ENCODE results near the gene EFTUD2.
A peak's percentile ranks its signal among the peaks of the same experiment; 100 is the strongest.

EFTUD2 gene

GRCh38 chr17:44919411-44919810 lies 20.2 kb upstream of the EFTUD2 start:
- H3K36me3 Mint-ChIP-seq (ENCODE audit: low read depth): no peaks in the 10 kb centered on the region
- no peak for DNase-seq
- no peaks in the 10 kb centered on the region for H3K9me3 Mint-ChIP-seq
- H3K27ac Mint-ChIP-seq: no peak overlapping the region
- H3K4me1 Mint-ChIP-seq (ENCODE audit: low read depth): peaks cover 5% of the 10 kb centered on the region
- no peak overlapping the region for H3K4me3 Mint-ChIP-seq
- peaks cover 30% of the 10 kb centered on the region for H3K27me3 Mint-ChIP-seq

GRCh38 chr17:44918006-44918405 lies 18.8 kb upstream of the EFTUD2 start:
- H3K9me3 Mint-ChIP-seq: no peaks in the 10 kb centered on the region
- H3K27me3 Mint-ChIP-seq: peaks cover 40% of the 10 kb centered on the region
- no peak overlapping the region for H3K4me3 Mint-ChIP-seq
- peaks cover 5% of the 10 kb centered on the region for H3K4me1 Mint-ChIP-seq (ENCODE audit: low read depth)
- no peak overlapping the region for H3K27ac Mint-ChIP-seq
- no peaks in the 10 kb centered on the region for H3K36me3 Mint-ChIP-seq (ENCODE audit: low read depth)
- no peak for DNase-seq

GRCh38 chr17:44917456-44917855 lies 18.2 kb upstream of the EFTUD2 start:
- no peak overlapping the region for H3K27ac Mint-ChIP-seq
- H3K36me3 Mint-ChIP-seq (ENCODE audit: low read depth): no peaks in the 10 kb centered on the region
- H3K9me3 Mint-ChIP-seq: no peaks in the 10 kb centered on the region
- H3K27me3 Mint-ChIP-seq: peaks cover 40% of the 10 kb centered on the region
- DNase-seq: no peak
- peaks cover 5% of the 10 kb centered on the region for H3K4me1 Mint-ChIP-seq (ENCODE audit: low read depth)
- no peak overlapping the region for H3K4me3 Mint-ChIP-seq

GRCh38 chr17:44916781-44917241 lies 17.6 kb upstream of the EFTUD2 start:
- peaks cover 42% of the 10 kb centered on the region for H3K27me3 Mint-ChIP-seq
- no peaks in the 10 kb centered on the region for H3K36me3 Mint-ChIP-seq (ENCODE audit: low read depth)
- no peak overlapping the region for H3K4me3 Mint-ChIP-seq
- H3K9me3 Mint-ChIP-seq: no peaks in the 10 kb centered on the region
- peaks cover 5% of the 10 kb centered on the region for H3K4me1 Mint-ChIP-seq (ENCODE audit: low read depth)
- no peak overlapping the region for H3K27ac Mint-ChIP-seq
- DNase-seq: no peak

GRCh38 chr17:44915862-44916780 lies 16.9 kb upstream of the EFTUD2 start:
- Mint-ChIP-seq H3K36me3 (ENCODE audit: low read depth) (no peaks in the 10 kb centered on the region), H3K27me3 (peaks cover 41% of the 10 kb centered on the region), H3K9me3 (no peaks in the 10 kb centered on the region), H3K4me1 (ENCODE audit: low read depth) (peaks cover 5% of the 10 kb centered on the region), H3K27ac (no peak overlapping the region), H3K4me3 (no peak overlapping the region)
- DNase-seq: no peak

GRCh38 chr17:44915321-44915726 lies 16.1 kb upstream of the EFTUD2 start, which contains the start of gene GFAP:
Gene GFAP (minus strand): TSS chr17:44915500. CDS start chr17:44915486, 14 bp downstream.
- Mint-ChIP-seq H3K9me3 (no peaks in the 10 kb centered on the region), H3K27ac (no peak within 1 kb of the TSS), H3K36me3 (ENCODE audit: low read depth) (no peaks in the 10 kb centered on the region), H3K4me1 (ENCODE audit: low read depth) (peaks cover 11% of the 10 kb centered on the region), H3K4me3 (no peak within 1 kb of the TSS), H3K27me3 (peaks cover 41% of the 10 kb centered on the region)
- no peak for DNase-seq

GRCh38 chr17:44914698-44915271 lies 15.5 kb upstream of the EFTUD2 start:
- Mint-ChIP-seq H3K4me3 (no peak overlapping the region), H3K4me1 (ENCODE audit: low read depth) (peaks cover 6% of the 10 kb centered on the region), H3K27me3 (peaks cover 39% of the 10 kb centered on the region), H3K36me3 (ENCODE audit: low read depth) (no peaks in the 10 kb centered on the region), H3K9me3 (no peaks in the 10 kb centered on the region), H3K27ac (no peak overlapping the region)
- DNase-seq: no peak

GRCh38 chr17:44914148-44914547 lies 14.9 kb upstream of the EFTUD2 start:
- Mint-ChIP-seq H3K36me3 (ENCODE audit: low read depth) (no peaks in the 10 kb centered on the region), H3K9me3 (no peaks in the 10 kb centered on the region), H3K27me3 (peaks cover 39% of the 10 kb centered on the region), H3K4me3 (no peak overlapping the region), H3K4me1 (ENCODE audit: low read depth) (peaks cover 6% of the 10 kb centered on the region), H3K27ac (no peak overlapping the region)
- DNase-seq: no peak

GRCh38 chr17:44913676-44914075 lies 14.4 kb upstream of the EFTUD2 start:
- Mint-ChIP-seq H3K9me3 (no peaks in the 10 kb centered on the region), H3K27me3 (peaks cover 39% of the 10 kb centered on the region), H3K36me3 (ENCODE audit: low read depth) (no peaks in the 10 kb centered on the region), H3K27ac (no peak overlapping the region), H3K4me3 (no peak overlapping the region), H3K4me1 (ENCODE audit: low read depth) (peaks cover 6% of the 10 kb centered on the region)
- DNase-seq: no peak

GRCh38 chr17:44912763-44913544 lies 13.7 kb upstream of the EFTUD2 start:
- H3K27ac Mint-ChIP-seq: no peak overlapping the region
- no peaks in the 10 kb centered on the region for H3K9me3 Mint-ChIP-seq
- DNase-seq: no peak
- H3K36me3 Mint-ChIP-seq (ENCODE audit: low read depth): no peaks in the 10 kb centered on the region
- H3K4me1 Mint-ChIP-seq (ENCODE audit: low read depth): peaks cover 6% of the 10 kb centered on the region
- H3K4me3 Mint-ChIP-seq: no peak overlapping the region
- H3K27me3 Mint-ChIP-seq: peaks cover 39% of the 10 kb centered on the region

- Mint-ChIP-seq H3K27ac (no peak overlapping the region), H3K9me3 (no peaks in the 10 kb centered on the region), H3K36me3 (ENCODE audit: low read depth) (no peaks in the 10 kb centered on the region), H3K4me3 (peak overlapping the region; percentile 45), H3K27me3 (peaks cover 39% of the 10 kb centered on the region), H3K4me1 (ENCODE audit: low read depth) (peaks cover 6% of the 10 kb centered on the region)
- DNase-seq: peak; percentile 67
Observed at GRCh38 chr17:44911133-44912001, 12.1 kb upstream of the EFTUD2 start.

GRCh38 chr17:44910231-44911106 lies 11.2 kb upstream of the EFTUD2 start:
- H3K4me1 Mint-ChIP-seq (ENCODE audit: low read depth): peaks cover 6% of the 10 kb centered on the region
- no peaks in the 10 kb centered on the region for H3K36me3 Mint-ChIP-seq (ENCODE audit: low read depth)
- H3K27ac Mint-ChIP-seq: no peak overlapping the region
- no peak for DNase-seq
- peaks cover 44% of the 10 kb centered on the region for H3K27me3 Mint-ChIP-seq
- H3K9me3 Mint-ChIP-seq: no peaks in the 10 kb centered on the region
- H3K4me3 Mint-ChIP-seq: no peak overlapping the region

- peaks cover 41% of the 10 kb centered on the region for H3K27me3 Mint-ChIP-seq
- no peaks in the 10 kb centered on the region for H3K36me3 Mint-ChIP-seq (ENCODE audit: low read depth)
- H3K9me3 Mint-ChIP-seq: no peaks in the 10 kb centered on the region
Observed at GRCh38 chr17:44909681-44910144, 10.5 kb upstream of the EFTUD2 start.

More at GRCh38 chr17:44909681-44910144, 10.5 kb upstream of the EFTUD2 start:
- Mint-ChIP-seq H3K27ac (no peak overlapping the region), H3K4me1 (ENCODE audit: low read depth) (peaks cover 6% of the 10 kb centered on the region), H3K4me3 (no peak overlapping the region)
- no peak for DNase-seq
